ENCODE measurements around the gene ZNF117. TPM values are rescaled to one million over a fixed set of nuclear protein-coding genes. Genes with fewer than 3 reads are reported as not detected.

ZNF117 gene
- total RNA-seq, 1 experiment from 2014 or later: 12.6 TPM

DNA sequence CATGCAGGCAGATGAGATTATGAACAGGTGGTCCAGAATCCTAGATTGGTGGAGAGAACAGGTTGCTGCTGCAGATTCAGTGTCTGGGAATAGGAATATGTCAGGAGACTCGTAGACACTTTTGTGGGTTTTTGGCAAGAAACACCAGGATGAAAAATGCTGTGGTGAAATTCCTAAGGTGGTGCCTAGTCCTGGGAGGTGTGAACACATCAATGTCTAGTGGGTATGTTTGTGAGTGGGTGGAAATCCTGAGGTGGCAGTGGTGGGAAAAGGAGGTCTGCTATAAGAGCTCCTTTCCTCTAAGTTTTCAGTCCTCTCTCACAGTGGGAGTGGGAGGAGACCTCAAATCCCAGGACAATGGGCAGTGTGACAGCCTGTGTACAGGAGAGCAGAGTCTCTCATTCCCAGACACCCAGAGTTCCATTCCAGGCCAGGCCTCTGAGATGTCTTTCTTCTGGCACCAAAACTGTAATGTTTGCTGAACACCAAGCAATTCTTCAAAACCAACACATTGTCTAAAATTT lies 10.5 kb upstream of the ZNF117 start:
- peaks cover 58% of the 10 kb centered on the region for H3K36me3 ChIP-seq (ENCODE audit: low read depth)
- H3K4me1 ChIP-seq (replicated peaks; ENCODE audit: insufficient read depth): peaks cover 31% of the 10 kb centered on the region
- H3K4me2 ChIP-seq: no peak overlapping the region
- no peak overlapping the region for H2AFZ ChIP-seq
- H3K9me2 ChIP-seq (ENCODE audit: insufficient read depth): no peaks in the 10 kb centered on the region
- ChIA-PET POLR2A (ENCODE audit: unreplicated experiment) (no interaction called here), CTCF (no interaction called here)
- intact Hi-C loops (cut with micrococcal nuclease; ENCODE audit: unreplicated experiment): no loop called here
- no peak for DNase-seq
- no peaks in the 10 kb centered on the region for H4K20me1 ChIP-seq (ENCODE audit: insufficient read depth)
- TF ChIP-seq EZH2 (IDR thresholded peaks at IDR 0.05; ENCODE audit: low read depth) (no peak), CTCF (conservative IDR thresholded peaks at IDR 0.05) (no peak)
- H3K79me2 ChIP-seq (ENCODE audit: low read depth): peaks cover 50% of the 10 kb centered on the region
- H3K27me3 ChIP-seq (ENCODE audit: insufficient read depth, low read depth): no peaks in the 10 kb centered on the region
- peaks cover 59% of the 10 kb centered on the region for H3K9me3 ChIP-seq (ENCODE audit: insufficient read depth, low read depth)
- H3K27ac ChIP-seq: no peak overlapping the region
- BruUV-seq (replicated peaks): no TSS peak
- peaks cover 28% of the 10 kb centered on the region for H3F3A ChIP-seq (ENCODE audit: insufficient read depth, low read depth)
- H3K4me3 ChIP-seq: no peak overlapping the region

DNA sequence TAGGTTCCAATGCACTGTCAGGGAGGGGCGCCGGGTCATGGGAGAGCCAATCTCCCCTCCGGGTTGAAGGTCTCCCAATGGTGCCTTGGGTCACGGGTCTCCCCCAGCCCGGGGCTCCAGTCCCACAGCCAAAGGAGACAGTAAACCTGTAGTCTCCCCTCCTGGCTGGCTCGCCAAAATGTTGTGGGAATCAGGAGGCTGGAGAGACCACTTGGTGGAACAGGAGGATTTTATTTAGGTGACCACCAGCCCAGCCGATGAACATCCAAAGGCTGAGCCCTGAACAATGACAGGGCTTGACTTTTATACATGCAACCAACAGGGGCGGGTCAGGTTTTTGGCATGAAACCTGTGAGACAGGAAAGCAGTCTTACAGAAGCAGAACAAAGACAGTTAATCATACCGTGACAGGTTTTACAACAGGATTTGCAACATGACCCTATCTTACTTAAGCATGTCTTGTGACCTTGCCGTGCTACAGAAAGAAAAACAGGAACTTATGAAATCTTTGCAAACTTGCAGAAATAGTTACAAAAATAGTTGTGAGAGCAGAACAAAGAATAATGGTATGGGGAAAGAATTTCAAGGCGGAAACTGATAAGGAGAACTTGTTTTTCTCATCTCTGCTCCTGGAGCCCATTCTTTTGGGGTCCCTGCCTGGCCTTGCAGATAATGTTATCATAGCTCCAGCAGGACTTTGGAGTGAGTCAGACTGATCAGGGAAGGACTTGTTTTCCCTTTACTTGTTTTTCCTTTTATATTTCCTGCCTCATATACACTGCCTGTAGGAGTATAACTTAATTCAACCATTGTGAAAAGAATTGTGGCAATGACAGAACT lies 8.5 kb upstream of the ZNF117 start:
- peak overlapping the region; percentile 30; the same call in 1 of the 2 replicates for H3K4me3 ChIP-seq
- peak; percentile 24 to 76 for DNase-seq
- H3K79me2 ChIP-seq (ENCODE audit: low read depth): peaks cover 30% of the 10 kb centered on the region
- POLR2A ChIA-PET (ENCODE audit: unreplicated experiment): no interaction called here
- no TSS peak for BruUV-seq (replicated peaks)
- H2AFZ ChIP-seq: no peak overlapping the region
- peaks cover 68% of the 10 kb centered on the region for H3K9me3 ChIP-seq (ENCODE audit: insufficient read depth, low read depth)
- no peak for TF ChIP-seq EZH2 (IDR thresholded peaks at IDR 0.05; ENCODE audit: low read depth)
- H3K9me2 ChIP-seq (ENCODE audit: insufficient read depth): no peaks in the 10 kb centered on the region
- peak overlapping the region; percentile 44; the same call in 1 of the 2 replicates for H3K4me2 ChIP-seq
- CTCF ChIA-PET: no interaction called here
- H4K20me1 ChIP-seq (ENCODE audit: insufficient read depth): no peaks in the 10 kb centered on the region
- H3F3A ChIP-seq (ENCODE audit: insufficient read depth, low read depth): peaks cover 28% of the 10 kb centered on the region
- peaks cover 23% of the 10 kb centered on the region for H3K4me1 ChIP-seq (replicated peaks; ENCODE audit: insufficient read depth)
- H3K36me3 ChIP-seq (ENCODE audit: low read depth): peaks cover 51% of the 10 kb centered on the region
- H3K27me3 ChIP-seq (ENCODE audit: insufficient read depth, low read depth): no peaks in the 10 kb centered on the region
- intact Hi-C loops (cut with micrococcal nuclease; ENCODE audit: unreplicated experiment): no loop called here
- H3K27ac ChIP-seq: peak overlapping the region; percentile 65

DNA sequence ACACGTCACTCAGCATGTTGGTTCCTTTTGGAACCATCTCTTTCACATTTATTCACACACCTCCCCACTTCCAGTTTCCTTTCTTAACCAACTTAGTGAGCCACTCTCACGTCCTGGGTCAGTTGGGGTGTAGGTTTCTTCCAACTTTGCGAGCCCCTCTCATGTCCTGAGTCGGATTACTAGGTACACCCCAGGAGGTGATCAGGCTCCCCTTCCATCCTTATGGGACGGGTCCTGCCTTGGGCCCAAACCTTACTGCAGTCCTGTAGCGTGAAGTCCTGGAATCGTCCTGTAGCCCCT lies 8.0 kb upstream of the ZNF117 start:
- CTCF ChIA-PET: no interaction called here
- POLR2A ChIA-PET (ENCODE audit: unreplicated experiment): no interaction called here
- BruUV-seq (replicated peaks): no TSS peak
- H3K36me3 ChIP-seq (ENCODE audit: low read depth): peaks cover 47% of the 10 kb centered on the region
- H3K9me3 ChIP-seq (ENCODE audit: insufficient read depth, low read depth): peaks cover 65% of the 10 kb centered on the region
- H3K79me2 ChIP-seq (ENCODE audit: low read depth): peaks cover 25% of the 10 kb centered on the region
- peak overlapping the region; percentile 65 for H3K27ac ChIP-seq
- intact Hi-C loops (cut with micrococcal nuclease; ENCODE audit: unreplicated experiment): no loop called here
- no peaks in the 10 kb centered on the region for H3K27me3 ChIP-seq (ENCODE audit: insufficient read depth, low read depth)
- TF ChIP-seq CTCF (conservative IDR thresholded peaks at IDR 0.05) (no peak), EZH2 (IDR thresholded peaks at IDR 0.05; ENCODE audit: low read depth) (no peak)
- peak overlapping the region; percentile 30 for H3K4me3 ChIP-seq
- no peak for DNase-seq
- H2AFZ ChIP-seq: no peak overlapping the region
- H3K4me2 ChIP-seq: peak overlapping the region; percentile 44
- H3F3A ChIP-seq (ENCODE audit: insufficient read depth, low read depth): peaks cover 28% of the 10 kb centered on the region
- no peaks in the 10 kb centered on the region for H3K9me2 ChIP-seq (ENCODE audit: insufficient read depth)
- peaks cover 23% of the 10 kb centered on the region for H3K4me1 ChIP-seq (replicated peaks; ENCODE audit: insufficient read depth)
- no peaks in the 10 kb centered on the region for H4K20me1 ChIP-seq (ENCODE audit: insufficient read depth)

Data from PC-9 (cell line).